NB4 (cell line): Measurements from ENCODE around the gene ADAMTS18.

Experiments
- CTCF ChIP-seq: IDR thresholded peaks from one replicate; pipeline ENCODE4 v1.5.1; 2012; ENCODE audit warnings: low read depth, low read length
- POLR2A ChIP-seq: IDR thresholded peaks from 2 replicates; pipeline ENCODE4 v1.6.1; 2011; ENCODE audit warnings: mild to moderate bottlenecking; ENCODE audit not compliant: insufficient read length; ENCODE audit errors: extremely low read depth

GRCh38 chr16:77403732-77404131, 31.1 kb downstream of the ADAMTS18 start:
- TF ChIP-seq CTCF (no peak), POLR2A (no peak)
